ENCODE data around the gene PPP1R9A. TPM values are rescaled to one million over a fixed set of nuclear protein-coding genes. Genes with fewer than 3 reads are reported as not detected.

Gene PPP1R9A
- total and polyA plus RNA-seq, 10 of the 15 experiments (the other 5 are each of a cell fraction or from before 2014, with no cell fraction given), result 0.04 to 0.12 TPM; not detected in 8

- Histone ChIP-seq H3K27me3 (replicated peaks in 1 of 2; ENCODE audit: control insufficient read depth in 2 of 2, insufficient read depth in 2 of 2, low read length in 1 of 2) (no peaks in the 10 kb centered on the region), H3K4me1 (ENCODE audit: control insufficient read depth, insufficient read depth, low read length) (no peaks in the 10 kb centered on the region), H3K36me3 (ENCODE audit: control insufficient read depth in 2 of 2, insufficient read depth in 2 of 2, low read length in 1 of 2) (no peaks in the 10 kb centered on the region), H3K4me2 (ENCODE audit: control insufficient read depth, insufficient read depth) (no peak overlapping the region), H3K79me2 (ENCODE audit: control insufficient read depth, insufficient read depth, low read length) (no peaks in the 10 kb centered on the region), H4K20me1 (ENCODE audit: control insufficient read depth, insufficient read depth) (no peaks in the 10 kb centered on the region), H3K9me3 (replicated peaks; ENCODE audit: control insufficient read depth, insufficient read depth, low read length) (no peaks in the 10 kb centered on the region), H3K4me3 (no peak overlapping the region), H3K27ac (ENCODE audit: control insufficient read depth, insufficient read depth) (no peak overlapping the region), H2AFZ (ENCODE audit: control insufficient read depth, low read depth, low read length) (no peak overlapping the region), H3K9ac (ENCODE audit: control insufficient read depth, insufficient read depth, low read length) (no peak overlapping the region)
- no peak for DNase-seq (ENCODE audit: low read depth, low spot score)
- in situ Hi-C loops (cut with MboI), result no loop called here
- ChIA-PET SMC1A (ENCODE audit: uncharacterized antibody, unreplicated experiment) (no interaction called here), RAD21 (ENCODE audit: unreplicated experiment) (no interaction called here), CTCF (no interaction called here), POLR2A (no interaction called here)
- intact Hi-C loops (cut with micrococcal nuclease; ENCODE audit: unreplicated experiment), result no loop called here
- ATAC-seq, result no peak
- no TSS peak for BruUV-seq (replicated peaks)
- 100% methylated on average over 1 of the region's 1 CpG for WGBS (ENCODE audit: insufficient coverage, insufficient replicate concordance, low lambda C conversion rate, missing lambda C conversion rate)
- FAIRE-seq, result no peak
- no peak for TF ChIP-seq REST (IDR thresholded peaks at IDR 0.05; ENCODE audit: low read depth, low read length)
- no peak for TF ChIP-seq ZBTB4 (CRISPR knock-in tag; IDR thresholded peaks at IDR 0.05)
- TF ChIP-seq POLR2A (IDR thresholded peaks at IDR 0.05; ENCODE audit: low read depth, low read length), result no peak
- no peak for TF ChIP-seq BCL11A (IDR thresholded peaks at IDR 0.05; ENCODE audit: low read depth, low read length)
- TF ChIP-seq KDM1A (IDR thresholded peaks at IDR 0.05; ENCODE audit: borderline replicate concordance), result no peak
- TF ChIP-seq STAT1 (conservative IDR thresholded peaks at IDR 0.05), result no peak
- no peak for TF ChIP-seq ZBTB11 (CRISPR knock-in tag; IDR thresholded peaks at IDR 0.05)
- no peak for TF ChIP-seq HSF1 (IDR thresholded peaks at IDR 0.05; ENCODE audit: low read depth, low read length)
- TF ChIP-seq PML (IDR thresholded peaks at IDR 0.05; ENCODE audit: low read length), result no peak
- no peak for TF ChIP-seq YY1 (IDR thresholded peaks at IDR 0.05; ENCODE audit: low read depth, low read length)
- no peak for TF ChIP-seq PKNOX1 (IDR thresholded peaks at IDR 0.05)
- TF ChIP-seq HDAC2 (IDR thresholded peaks at IDR 0.05), result no peak
- no peak for TF ChIP-seq SMC3 (IDR thresholded peaks at IDR 0.05; ENCODE audit: borderline replicate concordance, low read length)
Measured at GRCh38 chr7:95002775-95003174, 95.4 kb downstream of the PPP1R9A start.

Data from GM12878 (cell line).